SKM-1 (cell line): ENCODE data around the gene DENND6A.

ENCODE experiments used
- DNase-seq: peaks from one replicate; lab custom pipeline; 2025; ENCODE audit not compliant: unreplicated experiment; lab: John Stamatoyannopoulos, UW

Gene DENND6A

GRCh38 chr3:57577801-57578200 lies 115.1 kb downstream of the DENND6A start:
- no peak for DNase-seq

- DNase-seq: no peak
Measured at GRCh38 chr3:57575966-57576626, 116.8 kb downstream of the DENND6A start.
